GM12878 (cell line): ENCODE results near the gene CYSRT1. TPM values are rescaled to one million over a fixed set of nuclear protein-coding genes. Genes with fewer than 3 reads are reported as not detected.

Experiments
- SIN3A ChIP-seq: IDR thresholded peaks from 2 replicates; pipeline ENCODE4 v1.6.1; 2012; ENCODE audit warnings: low read depth, low read length, improper control_type of control experiment
- ZNF217 ChIP-seq: fragments of 450-650 bp; IDR thresholded peaks from 2 replicates; pipeline ENCODE4 v1.6.1; 2017; ENCODE audit warnings: antibody characterized with exemption, mild to moderate bottlenecking
- ZNF24 ChIP-seq: fragments of 450-650 bp; IDR thresholded peaks from 2 replicates; pipeline ENCODE4 v1.6.1; 2017; ENCODE audit warnings: antibody characterized with exemption, mild to moderate bottlenecking
- polyA plus RNA-seq, 11 experiments: library from polyadenylated mRNA; depleted of rRNA in 4 of 11; unstranded in 6 of 11; stranded (reverse) in 5 of 11; fragments of >200 nt; fragmentation: Nextera tagmentation in 4 of 11; fragmentation: Illumina TruSeq in 1 of 11; extraction: Ambion mirVana in 4 of 11; extraction: Trizol in 1 of 11; gene quantifications; 1 replicate in 1 of 11; 2 replicates in 10 of 11; pipeline versions ENCODE4 v1.2.1 to v1.2.3, GENCODE V29; 2011 to 2016; ENCODE audit warnings: inconsistent platforms in 2 of 11, missing spikeins in 2 of 11, low read depth in 1 of 11
- total RNA-seq, 4 experiments: library from RNA; depleted of rRNA in 3 of 4; stranded (reverse); fragments of >200 nt in 3 of 4; fragmentation: Illumina TruSeq in 1 of 4; extraction: Trizol in 1 of 4; gene quantifications; 2 replicates each; pipeline versions ENCODE4 v1.2.1 to v1.2.3, GENCODE V29; 2013 to 2021

Gene CYSRT1
- total and polyA plus RNA-seq, 10 of the 15 experiments (the other 5 are each of a cell fraction or from before 2014, with no cell fraction given): 0.24 to 3.6 (median 0.97) TPM; not detected in 1

GRCh38 chr9:137275203-137275587 is 50.2 kb downstream of the CYSRT1 start (continued):
- TF ChIP-seq ZNF217 (no peak), ZNF24 (no peak), SIN3A (no peak)

Other genes with a start within 250 kb of the CYSRT1 start
Only the 7 nearest of the 32 such genes appear.
- 7.5 and 9.1 TPM in 2 replicates for gene TPRN, start 24.4 kb upstream of the CYSRT1 start, total RNA-seq (2014; rRNA removed)
- gene TPRN, start 24.4 kb upstream of the CYSRT1 start, total RNA-seq (2014; rRNA removed; fragmentation: Illumina TruSeq; extraction: Trizol): 3.8 and 4.1 TPM in 2 replicates
- 19.5 and 19.6 TPM in 2 replicates for gene TPRN, start 24.4 kb upstream of the CYSRT1 start, total RNA-seq (2021)
- 1.2 and 2.9 TPM in 2 replicates for gene TPRN, start 24.4 kb upstream of the CYSRT1 start, polyA plus RNA-seq (2011; rRNA removed)
- 0.08 and 2.0 TPM in 2 replicates for gene TPRN, start 24.4 kb upstream of the CYSRT1 start, polyA plus RNA-seq (2014; fragmentation: Illumina TruSeq; extraction: Trizol)
- gene TPRN, start 24.4 kb upstream of the CYSRT1 start, polyA plus RNA-seq (2014; fragmentation: Nextera tagmentation; extraction: Ambion mirVana): under 1 TPM; 0.18 to 0.75 TPM
- 9.6 and 10.8 TPM in 2 replicates for gene TPRN, start 24.4 kb upstream of the CYSRT1 start, polyA plus RNA-seq (2014; rRNA removed)
- 1 to 10 TPM; 2.0 to 3.2 TPM for gene TPRN, start 24.4 kb upstream of the CYSRT1 start, polyA plus RNA-seq (2016; fragmentation: Nextera tagmentation; extraction: Ambion mirVana)
- 34.7 and 38.1 TPM in 2 replicates for gene TMEM203, start 19.5 kb upstream of the CYSRT1 start, total RNA-seq (2014; rRNA removed)
- 19.5 and 21.8 TPM in 2 replicates for gene TMEM203, start 19.5 kb upstream of the CYSRT1 start, total RNA-seq (2014; rRNA removed; fragmentation: Illumina TruSeq; extraction: Trizol)
- 43.8 and 44.9 TPM in 2 replicates for gene TMEM203, start 19.5 kb upstream of the CYSRT1 start, total RNA-seq (2021)
- gene TMEM203, start 19.5 kb upstream of the CYSRT1 start, polyA plus RNA-seq (2011; rRNA removed): 25.9 and 31.2 TPM in 2 replicates
- gene TMEM203, start 19.5 kb upstream of the CYSRT1 start, polyA plus RNA-seq (2014; fragmentation: Illumina TruSeq; extraction: Trizol): 24.3 and 25.7 TPM in 2 replicates
- gene TMEM203, start 19.5 kb upstream of the CYSRT1 start, polyA plus RNA-seq (2014; fragmentation: Nextera tagmentation; extraction: Ambion mirVana): 10 to 100 TPM in 1 of 2 experiments, 1 to 10 TPM in 1; 7.2 to 21.2 TPM
- gene TMEM203, start 19.5 kb upstream of the CYSRT1 start, polyA plus RNA-seq (2014; rRNA removed): 36.3 and 37.5 TPM in 2 replicates
- gene TMEM203, start 19.5 kb upstream of the CYSRT1 start, polyA plus RNA-seq (2016; fragmentation: Nextera tagmentation; extraction: Ambion mirVana): 10 to 100 TPM; 56.1 to 68.1 TPM
- gene NDOR1, start 19.5 kb upstream of the CYSRT1 start, total RNA-seq (2014; rRNA removed): 10.8 and 16.3 TPM in 2 replicates
- gene NDOR1, start 19.5 kb upstream of the CYSRT1 start, total RNA-seq (2014; rRNA removed; fragmentation: Illumina TruSeq; extraction: Trizol): 4.6 and 5.9 TPM in 2 replicates
- gene NDOR1, start 19.5 kb upstream of the CYSRT1 start, total RNA-seq (2021): 28.2 and 32.9 TPM in 2 replicates
- 1.7 and 5.4 TPM in 2 replicates for gene NDOR1, start 19.5 kb upstream of the CYSRT1 start, polyA plus RNA-seq (2011; rRNA removed)
- 0.86 and 3.4 TPM in 2 replicates for gene NDOR1, start 19.5 kb upstream of the CYSRT1 start, polyA plus RNA-seq (2014; fragmentation: Illumina TruSeq; extraction: Trizol)
- under 1 TPM; 0.04 to 0.05 TPM for gene NDOR1, start 19.5 kb upstream of the CYSRT1 start, polyA plus RNA-seq (2014; fragmentation: Nextera tagmentation; extraction: Ambion mirVana)
- gene NDOR1, start 19.5 kb upstream of the CYSRT1 start, polyA plus RNA-seq (2014; rRNA removed): 28.1 and 30.2 TPM in 2 replicates
- gene NDOR1, start 19.5 kb upstream of the CYSRT1 start, polyA plus RNA-seq (2016; fragmentation: Nextera tagmentation; extraction: Ambion mirVana): 10 to 100 TPM; 18.0 to 21.7 TPM
- gene RNF208, start 2.9 kb upstream of the CYSRT1 start, total RNA-seq (2014; rRNA removed): 0.73 and 0.87 TPM in 2 replicates
- gene RNF208, start 2.9 kb upstream of the CYSRT1 start, total RNA-seq (2014; rRNA removed; fragmentation: Illumina TruSeq; extraction: Trizol): 0.13 and 0.14 TPM in 2 replicates
- gene RNF208, start 2.9 kb upstream of the CYSRT1 start, total RNA-seq (2021): 10.7 and 12.0 TPM in 2 replicates
- gene RNF208, start 2.9 kb upstream of the CYSRT1 start, polyA plus RNA-seq (2011; rRNA removed): 0.16 and 0.30 TPM in 2 replicates
- gene RNF208, start 2.9 kb upstream of the CYSRT1 start, polyA plus RNA-seq (2014; fragmentation: Illumina TruSeq; extraction: Trizol): 0.62 TPM in 1 of 2 replicates, not detected in the other
- under 1 TPM; 0.06 to 0.80 TPM for gene RNF208, start 2.9 kb upstream of the CYSRT1 start, polyA plus RNA-seq (2014; fragmentation: Nextera tagmentation; extraction: Ambion mirVana)
- gene RNF208, start 2.9 kb upstream of the CYSRT1 start, polyA plus RNA-seq (2014; rRNA removed): 4.6 and 5.4 TPM in 2 replicates
- gene RNF208, start 2.9 kb upstream of the CYSRT1 start, polyA plus RNA-seq (2016; fragmentation: Nextera tagmentation; extraction: Ambion mirVana): 1 to 10 TPM; 1.0 to 1.2 TPM
- not detected in 2 replicates for gene RNF224, start 2.3 kb downstream of the CYSRT1 start, total RNA-seq (2014; rRNA removed)
- gene RNF224, start 2.3 kb downstream of the CYSRT1 start, total RNA-seq (2014; rRNA removed; fragmentation: Illumina TruSeq; extraction: Trizol): not detected in 2 replicates
- gene RNF224, start 2.3 kb downstream of the CYSRT1 start, total RNA-seq (2021): not detected in 2 replicates
- gene RNF224, start 2.3 kb downstream of the CYSRT1 start, polyA plus RNA-seq (2011; rRNA removed): not detected in 2 replicates
- not detected in 2 replicates for gene RNF224, start 2.3 kb downstream of the CYSRT1 start, polyA plus RNA-seq (2014; fragmentation: Illumina TruSeq; extraction: Trizol)
- not detected for gene RNF224, start 2.3 kb downstream of the CYSRT1 start, polyA plus RNA-seq (2014; fragmentation: Nextera tagmentation; extraction: Ambion mirVana)
- not detected in 2 replicates for gene RNF224, start 2.3 kb downstream of the CYSRT1 start, polyA plus RNA-seq (2014; rRNA removed)
- gene RNF224, start 2.3 kb downstream of the CYSRT1 start, polyA plus RNA-seq (2016; fragmentation: Nextera tagmentation; extraction: Ambion mirVana): not detected
- not detected in 2 replicates for gene SLC34A3, start 5.7 kb downstream of the CYSRT1 start, total RNA-seq (2014; rRNA removed)
- not detected in 2 replicates for gene SLC34A3, start 5.7 kb downstream of the CYSRT1 start, total RNA-seq (2014; rRNA removed; fragmentation: Illumina TruSeq; extraction: Trizol)
- not detected in 2 replicates for gene SLC34A3, start 5.7 kb downstream of the CYSRT1 start, total RNA-seq (2021)
- gene SLC34A3, start 5.7 kb downstream of the CYSRT1 start, polyA plus RNA-seq (2011; rRNA removed): not detected in 2 replicates
- gene SLC34A3, start 5.7 kb downstream of the CYSRT1 start, polyA plus RNA-seq (2014; fragmentation: Illumina TruSeq; extraction: Trizol): not detected in 2 replicates
- gene SLC34A3, start 5.7 kb downstream of the CYSRT1 start, polyA plus RNA-seq (2014; fragmentation: Nextera tagmentation; extraction: Ambion mirVana): not detected
- not detected in 2 replicates for gene SLC34A3, start 5.7 kb downstream of the CYSRT1 start, polyA plus RNA-seq (2014; rRNA removed)
- gene SLC34A3, start 5.7 kb downstream of the CYSRT1 start, polyA plus RNA-seq (2016; fragmentation: Nextera tagmentation; extraction: Ambion mirVana): not detected
- 203 and 255 TPM in 2 replicates for gene TUBB4B, start 16.1 kb downstream of the CYSRT1 start, total RNA-seq (2014; rRNA removed)
- gene TUBB4B, start 16.1 kb downstream of the CYSRT1 start, total RNA-seq (2014; rRNA removed; fragmentation: Illumina TruSeq; extraction: Trizol): 168 and 187 TPM in 2 replicates
- gene TUBB4B, start 16.1 kb downstream of the CYSRT1 start, total RNA-seq (2021): 348 and 365 TPM in 2 replicates
- gene TUBB4B, start 16.1 kb downstream of the CYSRT1 start, polyA plus RNA-seq (2011; rRNA removed): 65.9 and 204 TPM in 2 replicates
- gene TUBB4B, start 16.1 kb downstream of the CYSRT1 start, polyA plus RNA-seq (2014; fragmentation: Illumina TruSeq; extraction: Trizol): 122 and 254 TPM in 2 replicates
- 10 to 100 TPM; 23.0 to 63.2 TPM for gene TUBB4B, start 16.1 kb downstream of the CYSRT1 start, polyA plus RNA-seq (2014; fragmentation: Nextera tagmentation; extraction: Ambion mirVana)
- gene TUBB4B, start 16.1 kb downstream of the CYSRT1 start, polyA plus RNA-seq (2014; rRNA removed): 403 and 485 TPM in 2 replicates
- 100 to 1,000 TPM; 521 to 532 TPM for gene TUBB4B, start 16.1 kb downstream of the CYSRT1 start, polyA plus RNA-seq (2016; fragmentation: Nextera tagmentation; extraction: Ambion mirVana)